HepG2 (cell line): ENCODE data around the gene GBE1. TPM values are rescaled to one million over a fixed set of nuclear protein-coding genes. Genes with fewer than 3 reads are reported as not detected.

Experiments
- ARID2 ChIP-seq: sonication (generic); formaldehyde crosslinking; IDR thresholded peaks from 2 replicates; pipeline ENCODE4 v1.8.1; 2022; ENCODE audit warnings: mild to moderate bottlenecking, missing genetic modification reagents, borderline replicate concordance
- ATF2 ChIP-seq: sonication (generic); formaldehyde crosslinking; IDR thresholded peaks from 2 replicates; pipeline ENCODE4 v1.4.0; 2020; ENCODE audit warnings: missing genetic modification reagents
- CHCHD3 ChIP-seq: sonication (generic); formaldehyde crosslinking; IDR thresholded peaks from 2 replicates; pipeline ENCODE4 v1.8.0; 2022; ENCODE audit warnings: mild to moderate bottlenecking, missing genetic modification reagents, moderate library complexity
- CREB3 ChIP-seq: sonication (generic); formaldehyde crosslinking; IDR thresholded peaks from 2 replicates; pipeline ENCODE4 v1.5.0; 2020; ENCODE audit warnings: missing genetic modification reagents
- DNMT3B ChIP-seq: conservative IDR thresholded peaks from 2 replicates; pipeline ENCODE4 v1.6.1; 2016; ENCODE audit warnings: missing biosample characterization, control low read depth
- GFI1 ChIP-seq: sonication (generic); formaldehyde crosslinking; IDR thresholded peaks from 2 replicates; pipeline ENCODE4 v1.5.0; 2020; ENCODE audit warnings: missing genetic modification reagents, mild to moderate bottlenecking, borderline replicate concordance
- KDM4B ChIP-seq: sonication (generic); formaldehyde crosslinking; IDR thresholded peaks from 2 replicates; pipeline ENCODE4 v1.4.0; 2020; ENCODE audit warnings: missing genetic modification reagents
- MBD4 ChIP-seq: IDR thresholded peaks from 2 replicates; pipeline ENCODE4 v1.6.1; 2012; ENCODE audit warnings: low read length, inconsistent platforms, borderline replicate concordance
- NFE2L1 ChIP-seq: sonication (generic); formaldehyde crosslinking; IDR thresholded peaks from 2 replicates; pipeline ENCODE4 v1.4.0; 2020; ENCODE audit warnings: missing genetic modification reagents, mild to moderate bottlenecking, borderline replicate concordance
- NFE2L2 ChIP-seq: fragments of 150-350 bp; IDR thresholded peaks from 2 replicates; pipeline ENCODE4 v1.6.1; 2014; ENCODE audit warnings: low read length
- NR3C1 ChIP-seq: sonication (generic); formaldehyde crosslinking; IDR thresholded peaks from 2 replicates; pipeline ENCODE4 v1.4.0; 2020; ENCODE audit warnings: missing genetic modification reagents
- PREB ChIP-seq: sonication (generic); formaldehyde crosslinking; IDR thresholded peaks from 2 replicates; pipeline ENCODE4 v1.4.0; 2020; ENCODE audit warnings: missing genetic modification reagents
- RFX3 ChIP-seq: IDR thresholded peaks from 2 replicates; pipeline ENCODE4 v1.6.1; 2016; ENCODE audit warnings: missing biosample characterization, missing genetic modification reagents
- RXRB ChIP-seq: IDR thresholded peaks from 2 replicates; pipeline ENCODE4 v1.6.1; 2016; ENCODE audit warnings: borderline replicate concordance, missing genetic modification reagents, missing compliant biosample characterization
- SRY ChIP-seq: sonication (generic); formaldehyde crosslinking; IDR thresholded peaks from 2 replicates; pipeline ENCODE4 v1.8.0; 2022; ENCODE audit warnings: mild to moderate bottlenecking, missing genetic modification reagents
- TOE1 ChIP-seq: sonication (generic); formaldehyde crosslinking; IDR thresholded peaks from 2 replicates; pipeline ENCODE4 v1.4.0; 2020; ENCODE audit warnings: mild to moderate bottlenecking, missing genetic modification reagents
- U2AF1 ChIP-seq: fragments of 200-400 bp; formaldehyde crosslinking; optimal IDR thresholded peaks from 2 replicates; pipeline ENCODE3; 2017; ENCODE audit warnings: mild to moderate bottlenecking, low read depth, low read length
- ZMAT5 ChIP-seq: sonication (generic); formaldehyde crosslinking; IDR thresholded peaks from 2 replicates; pipeline ENCODE4 v1.5.0; 2020; ENCODE audit warnings: mild to moderate bottlenecking, low read depth, missing genetic modification reagents, borderline replicate concordance
- ZNF251 ChIP-seq: sonication (generic); formaldehyde crosslinking; IDR thresholded peaks from 2 replicates; pipeline ENCODE4 v1.9.0; 2021; ENCODE audit warnings: mild to moderate bottlenecking, missing genetic modification reagents
- ZNF44 ChIP-seq: sonication (generic); formaldehyde crosslinking; IDR thresholded peaks from 2 replicates; pipeline ENCODE4 v1.5.1; 2020; ENCODE audit warnings: mild to moderate bottlenecking, missing genetic modification reagents
- ZNF501 ChIP-seq: sonication (generic); formaldehyde crosslinking; IDR thresholded peaks from 2 replicates; pipeline ENCODE4 v1.5.1; 2020; ENCODE audit warnings: mild to moderate bottlenecking, moderate library complexity, missing genetic modification reagents
- ZNF530 ChIP-seq: sonication (generic); formaldehyde crosslinking; IDR thresholded peaks from 2 replicates; pipeline ENCODE4 v1.5.0; 2020; ENCODE audit warnings: low read depth, mild to moderate bottlenecking, missing genetic modification reagents
- ZNF775 ChIP-seq: sonication (generic); formaldehyde crosslinking; IDR thresholded peaks from 2 replicates; pipeline ENCODE4 v1.4.0; 2020; ENCODE audit warnings: missing genetic modification reagents, mild to moderate bottlenecking, moderate library complexity, borderline replicate concordance
- ZNF776 ChIP-seq: sonication (generic); formaldehyde crosslinking; IDR thresholded peaks from 2 replicates; pipeline ENCODE4 v1.4.0; 2020; ENCODE audit warnings: mild to moderate bottlenecking, missing genetic modification reagents
- polyA plus RNA-seq, 8 experiments: library from polyadenylated mRNA; depleted of rRNA in 3 of 8; stranded (reverse) in 7 of 8; unstranded in 1 of 8; fragments of >200 nt; fragmentation: Illumina TruSeq in 4 of 8; extraction: Trizol in 4 of 8; gene quantifications; 2 replicates each; pipeline versions ENCODE4 v1.2.1 to v1.2.3, GENCODE V29; 2011 to 2016; ENCODE audit warnings: low read depth in 4 of 8, missing spikeins in 1 of 8, mixed read lengths in 1 of 8; ENCODE audit not compliant: insufficient read depth in 1 of 8
- total RNA-seq, 5 experiments: library from RNA; depleted of rRNA; stranded (reverse); fragments of >200 nt; fragmentation: Illumina TruSeq; extraction: Trizol; gene quantifications; 2 replicates each; pipeline ENCODE4 v1.2.3, GENCODE V29; 2016; ENCODE audit warnings: low read depth in 1 of 5
- TF ChIP-seq, protein P1 (sequence below): IDR thresholded peaks from 2 replicates; pipeline ENCODE4 v1.6.1; 2012; ENCODE audit warnings: low read length, improper control_type of control experiment

GBE1 gene
- total and polyA plus RNA-seq, 2 of the 13 experiments (the other 11 are each of a cell fraction or from before 2014, with no cell fraction given) = 22.9 to 36.1 TPM

DNA sequence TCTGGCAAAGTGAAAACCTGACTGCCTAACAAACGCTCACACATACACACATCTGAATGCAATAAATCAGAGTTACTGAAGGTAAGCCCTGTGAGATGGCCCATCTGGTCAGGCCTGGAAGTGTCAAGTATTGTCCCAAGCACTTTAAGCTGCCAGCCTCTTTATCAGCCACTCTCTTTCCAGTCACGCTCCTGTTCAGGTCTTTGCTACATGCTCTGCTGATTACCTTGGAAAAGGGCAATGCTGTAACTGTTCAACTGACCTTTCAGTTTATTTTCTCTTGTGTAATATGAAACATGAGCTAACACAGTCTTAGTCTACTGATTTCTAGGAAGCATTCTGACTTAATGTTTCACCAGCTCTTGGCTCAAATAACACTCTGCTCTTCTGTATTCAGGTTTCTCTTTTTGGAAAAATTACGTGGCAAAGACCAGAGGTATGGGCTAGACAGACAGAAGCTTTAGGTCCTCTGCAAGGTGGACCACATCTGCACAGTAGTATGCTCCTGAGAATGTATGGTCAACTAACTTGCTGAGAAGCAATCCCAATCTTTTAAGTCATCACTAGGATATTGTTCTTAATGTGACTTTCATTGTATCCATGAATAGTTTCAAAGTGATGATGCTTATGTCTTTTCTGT is 44.5 kb downstream of the GBE1 start (continued):
- no peak for TF ChIP-seq RFX3
- TF ChIP-seq, protein P1, sequence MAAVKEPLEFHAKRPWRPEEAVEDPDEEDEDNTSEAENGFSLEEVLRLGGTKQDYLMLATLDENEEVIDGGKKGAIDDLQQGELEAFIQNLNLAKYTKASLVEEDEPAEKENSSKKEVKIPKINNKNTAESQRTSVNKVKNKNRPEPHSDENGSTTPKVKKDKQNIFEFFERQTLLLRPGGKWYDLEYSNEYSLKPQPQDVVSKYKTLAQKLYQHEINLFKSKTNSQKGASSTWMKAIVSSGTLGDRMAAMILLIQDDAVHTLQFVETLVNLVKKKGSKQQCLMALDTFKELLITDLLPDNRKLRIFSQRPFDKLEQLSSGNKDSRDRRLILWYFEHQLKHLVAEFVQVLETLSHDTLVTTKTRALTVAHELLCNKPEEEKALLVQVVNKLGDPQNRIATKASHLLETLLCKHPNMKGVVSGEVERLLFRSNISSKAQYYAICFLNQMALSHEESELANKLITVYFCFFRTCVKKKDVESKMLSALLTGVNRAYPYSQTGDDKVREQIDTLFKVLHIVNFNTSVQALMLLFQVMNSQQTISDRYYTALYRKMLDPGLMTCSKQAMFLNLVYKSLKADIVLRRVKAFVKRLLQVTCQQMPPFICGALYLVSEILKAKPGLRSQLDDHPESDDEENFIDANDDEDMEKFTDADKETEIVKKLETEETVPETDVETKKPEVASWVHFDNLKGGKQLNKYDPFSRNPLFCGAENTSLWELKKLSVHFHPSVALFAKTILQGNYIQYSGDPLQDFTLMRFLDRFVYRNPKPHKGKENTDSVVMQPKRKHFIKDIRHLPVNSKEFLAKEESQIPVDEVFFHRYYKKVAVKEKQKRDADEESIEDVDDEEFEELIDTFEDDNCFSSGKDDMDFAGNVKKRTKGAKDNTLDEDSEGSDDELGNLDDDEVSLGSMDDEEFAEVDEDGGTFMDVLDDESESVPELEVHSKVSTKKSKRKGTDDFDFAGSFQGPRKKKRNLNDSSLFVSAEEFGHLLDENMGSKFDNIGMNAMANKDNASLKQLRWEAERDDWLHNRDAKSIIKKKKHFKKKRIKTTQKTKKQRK = no peak
- TF ChIP-seq ZNF775 (CRISPR knock-in tag) = no peak
- 0 out of 2 replicates have a peak, but pooled peaks have one; percentile 72 for TF ChIP-seq KDM4B
- TF ChIP-seq NFE2L2 = no peak
- TF ChIP-seq CHCHD3 (CRISPR knock-in tag) = no peak
- no peak for TF ChIP-seq TOE1 (CRISPR knock-in tag)
- no peak for TF ChIP-seq SRY (CRISPR knock-in tag)
- TF ChIP-seq ARID2 (CRISPR knock-in tag) = peak; percentile 38; the same call in 1 of the 2 replicates
- TF ChIP-seq PREB (CRISPR knock-in tag) = no peak
- TF ChIP-seq ZNF251 (CRISPR knock-in tag) = no peak
- TF ChIP-seq ATF2 = peak; percentile 82
- no peak for TF ChIP-seq CREB3 (CRISPR knock-in tag)
- no peak for TF ChIP-seq U2AF1
- no peak for TF ChIP-seq DNMT3B
- no peak for TF ChIP-seq ZNF530
- TF ChIP-seq GFI1 = peak; percentile 93
- 0 out of 2 replicates have a peak, but pooled peaks have one; percentile 64 for TF ChIP-seq MBD4
- TF ChIP-seq ZMAT5 (CRISPR knock-in tag) = no peak
- TF ChIP-seq NR3C1 (CRISPR knock-in tag) = no peak
- TF ChIP-seq ZNF44 (CRISPR knock-in tag) = no peak
- TF ChIP-seq ZNF501 (CRISPR knock-in tag) = no peak
- TF ChIP-seq NFE2L1 (CRISPR knock-in tag) = no peak
- TF ChIP-seq ZNF776 (CRISPR knock-in tag) = no peak
- peak; percentile 99 for TF ChIP-seq RXRB (CRISPR knock-in tag)
